Liver (tissue), 10 donors: ENCODE measurements around the gene ZGPAT. TPM values are rescaled to one million over a fixed set of nuclear protein-coding genes. Genes with fewer than 3 reads are reported as not detected.

Experiments
- DNase-seq: peaks from one replicate; pipeline ENCODE4 v3.0.0-alpha.2; 2017; ENCODE audit warnings: low spot score
- H3K27ac ChIP-seq, 2 donors: one replicate each; pipeline ENCODE4 v1.7.0; 2013; ENCODE audit warnings: inconsistent platforms in 2 of 2, low read length in 2 of 2, control low read depth in 1 of 2, low read depth in 1 of 2, mild to moderate bottlenecking in 1 of 2
- H3K27me3 ChIP-seq, 4 donors: one replicate each; pipeline versions ENCODE4 v1.6.1 to v1.7.0; 2013; ENCODE audit warnings: low read length in 3 of 4, inconsistent platforms in 1 of 4, mild to moderate bottlenecking in 1 of 4, moderate library complexity in 1 of 4; ENCODE audit not compliant: control insufficient read depth in 4 of 4, insufficient read depth in 4 of 4
- H3K36me3 ChIP-seq, 4 donors: one replicate each; pipeline versions ENCODE4 v1.6.1 to v1.7.0; 2013; ENCODE audit warnings: low read length in 3 of 4, mild to moderate bottlenecking in 3 of 4, low read depth in 1 of 4, moderate library complexity in 1 of 4; ENCODE audit not compliant: control insufficient read depth in 4 of 4, insufficient read depth in 3 of 4
- H3K4me1 ChIP-seq, 4 donors: one replicate each; pipeline versions ENCODE4 v1.6.1 to v1.7.0; 2013; ENCODE audit warnings: low read length in 3 of 4, mild to moderate bottlenecking in 3 of 4, moderate library complexity in 1 of 4; ENCODE audit not compliant: control insufficient read depth in 4 of 4, insufficient read depth in 4 of 4
- H3K4me3 ChIP-seq, 3 donors: one replicate each; pipeline versions ENCODE4 v1.6.1 to v1.7.0; 2013; ENCODE audit warnings: low read length in 3 of 3, control low read depth in 1 of 3, low read depth in 1 of 3, mild to moderate bottlenecking in 1 of 3
- H3K9ac ChIP-seq, 2 donors: one replicate each; pipeline ENCODE4 v1.7.0; 2013; ENCODE audit warnings: low read length in 2 of 2, mild to moderate bottlenecking in 2 of 2, moderate library complexity in 2 of 2, control low read depth in 1 of 2, low read depth in 1 of 2
- H3K9me3 ChIP-seq, 4 donors: one replicate each; pipeline versions ENCODE4 v1.6.1 to v1.7.0; 2013; ENCODE audit warnings: low read length in 3 of 4; ENCODE audit not compliant: control insufficient read depth in 4 of 4
- EGR1 ChIP-seq, 2 donors: IDR thresholded peaks; 2 replicates each; pipeline ENCODE4 v1.6.1; 2016 to 2018; ENCODE audit warnings: antibody characterized with exemption in 2 of 2, low read depth in 2 of 2
- FOXA2 ChIP-seq: IDR thresholded peaks from 2 replicates; pipeline ENCODE4 v1.6.1; 2016; ENCODE audit warnings: antibody characterized with exemption
- HNF4A ChIP-seq, 2 donors: conservative IDR thresholded peaks; 2 replicates each; pipeline ENCODE4 v1.6.1; 2016; ENCODE audit warnings: antibody characterized with exemption in 2 of 2, mild to moderate bottlenecking in 2 of 2
- HNF4G ChIP-seq: IDR thresholded peaks from 2 replicates; pipeline ENCODE4 v1.6.1; 2016; ENCODE audit warnings: antibody characterized with exemption
- RXRA ChIP-seq, 2 donors: IDR thresholded peaks; 2 replicates each; pipeline ENCODE4 v1.6.1; 2017 to 2018; ENCODE audit warnings: antibody characterized with exemption in 2 of 2, mild to moderate bottlenecking in 1 of 2
- WGBS: extraction: QIAGEN DNeasy Blood & Tissue Kit; methylation state at CpG from one replicate; pipeline ENCODE4 v1.1.7; 2013; 5-methylcytosine and 5-hydroxymethylcytosine counted together
- polyA plus RNA-seq, 2 donors: library from polyadenylated mRNA; stranded (reverse) in 1 of 2; unstranded in 1 of 2; fragments of 200-250 nt in 1 of 2; fragments of >200 nt in 1 of 2; fragmentation: Nextera tagmentation in 1 of 2; extraction: Ambion mirVana in 1 of 2; gene quantifications; one replicate each; pipeline versions ENCODE4 v1.2.1 to v1.2.3, GENCODE V29; 2013 to 2015
- small RNA-seq: library from RNA; depleted of rRNA; stranded (forward); fragments of <200 nt; gene quantifications from one replicate; pipeline ENCODE3, GENCODE V24; 2014
- total RNA-seq, 2 donors: library from RNA; depleted of rRNA; stranded (reverse); fragments of >200 nt; gene quantifications; one replicate each; pipeline ENCODE4 v1.2.3, GENCODE V29; 2014
- TF ChIP-seq, protein P1 (sequence below): IDR thresholded peaks from 2 replicates; pipeline ENCODE4 v1.6.1; 2016; ENCODE audit warnings: antibody characterized with exemption
- donor health status: healthy.
- donor health status: healthy.
- donor health status: healthy.
- donor health status: healthy.
- donor health status: healthy.

Gene ZGPAT
- total and polyA plus RNA-seq, 4 donors = 10.3 to 90.5 (median 20.5) TPM

DNA sequence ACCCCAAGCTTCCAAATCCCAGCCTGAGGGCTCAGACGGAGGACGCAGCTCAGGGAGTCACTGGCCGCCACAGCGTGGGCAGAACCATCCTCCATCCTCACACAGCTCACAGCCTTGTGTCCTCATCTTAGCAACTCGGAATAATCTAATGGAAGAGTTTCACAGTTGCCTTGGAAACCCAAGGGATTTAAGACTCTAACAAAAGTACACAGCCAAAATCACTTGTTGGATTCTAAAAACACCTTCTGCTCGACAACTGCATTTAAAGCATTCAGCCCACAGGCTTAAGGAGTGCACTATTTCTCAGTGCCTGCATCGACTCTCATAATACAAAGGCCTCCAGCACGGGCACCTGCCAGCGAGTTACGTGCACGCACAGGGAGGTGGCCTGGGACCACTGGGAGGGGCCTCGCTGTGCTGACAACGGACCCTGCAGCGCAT is 77.9 kb downstream of the ZGPAT start:
- H3K36me3 ChIP-seq = no peaks in the 10 kb centered on the region
- DNase-seq = no peak
- no peak overlapping the region for H3K4me3 ChIP-seq
- TF ChIP-seq RXRA (IDR thresholded peaks at IDR 0.05) (no peak), EGR1 (IDR thresholded peaks at IDR 0.05; ENCODE audit: low read depth in 2 of 2) (no peak), HNF4A (conservative IDR thresholded peaks at IDR 0.05) (no peak), FOXA2 (no peak), HNF4G (no peak)
- TF ChIP-seq, protein P1, sequence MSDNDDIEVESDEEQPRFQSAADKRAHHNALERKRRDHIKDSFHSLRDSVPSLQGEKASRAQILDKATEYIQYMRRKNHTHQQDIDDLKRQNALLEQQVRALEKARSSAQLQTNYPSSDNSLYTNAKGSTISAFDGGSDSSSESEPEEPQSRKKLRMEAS = no peak
- peaks cover 0 to 3% (median 1%) of the 10 kb centered on the region in 4 donors for H3K4me1 ChIP-seq
- no peak overlapping the region for H3K27ac ChIP-seq
- H3K9me3 ChIP-seq = no peaks in the 10 kb centered on the region
- H3K9ac ChIP-seq = no peak overlapping the region
- 66% methylated on average over 14 of the region's 14 CpGs for WGBS
- H3K27me3 ChIP-seq = no peaks in the 10 kb centered on the region

Small RNA genes lying within 50 kb of the gene (small RNA-seq; reads per million reads assigned to genes)
- gene LIME1 (not detected), gene TNFRSF6B (not detected)

Other genes with a start within 250 kb of the ZGPAT start
- gene KCNQ2, start 235.4 kb upstream of the ZGPAT start, total RNA-seq = not detected
- not detected for gene KCNQ2, start 235.4 kb upstream of the ZGPAT start, polyA plus RNA-seq
- under 1 TPM in 1 of 2 donors, not detected in 1; 0.05 TPM for gene EEF1A2, start 209.0 kb upstream of the ZGPAT start, total RNA-seq
- under 1 TPM in 1 of 2 donors, not detected in 1; 0.12 TPM for gene EEF1A2, start 209.0 kb upstream of the ZGPAT start, polyA plus RNA-seq
- gene PPDPF, start 187.3 kb upstream of the ZGPAT start, total RNA-seq = 10 to 100 TPM; 25.1 to 25.5 TPM
- gene PPDPF, start 187.3 kb upstream of the ZGPAT start, polyA plus RNA-seq = 100 to 1,000 TPM in 1 of 2 donors, 1 to 10 TPM in 1; 8.3 to 196 TPM
- gene PTK6, start 170.7 kb upstream of the ZGPAT start, total RNA-seq = 1 to 10 TPM in 1 of 2 donors, under 1 TPM in 1; 0.05 to 1.2 TPM
- gene PTK6, start 170.7 kb upstream of the ZGPAT start, polyA plus RNA-seq = under 1 TPM; 0.11 to 0.36 TPM
- gene SRMS, start 160.3 kb upstream of the ZGPAT start, total RNA-seq = not detected
- gene SRMS, start 160.3 kb upstream of the ZGPAT start, polyA plus RNA-seq = not detected
- gene FNDC11, start 153.9 kb upstream of the ZGPAT start, total RNA-seq = under 1 TPM in 1 of 2 donors, not detected in 1; under 0.01 TPM
- gene FNDC11, start 153.9 kb upstream of the ZGPAT start, polyA plus RNA-seq = under 1 TPM in 1 of 2 donors, not detected in 1; 0.01 TPM
- gene HELZ2, start 133.8 kb upstream of the ZGPAT start, total RNA-seq = 10 to 100 TPM; 21.3 to 26.6 TPM
- 1 to 10 TPM; 3.7 to 9.6 TPM for gene HELZ2, start 133.8 kb upstream of the ZGPAT start, polyA plus RNA-seq
- gene GMEB2, start 80.9 kb upstream of the ZGPAT start, total RNA-seq = 1 to 10 TPM; 6.6 to 8.6 TPM
- 1 to 10 TPM; 1.3 to 4.0 TPM for gene GMEB2, start 80.9 kb upstream of the ZGPAT start, polyA plus RNA-seq
- 1 to 10 TPM in 1 of 2 donors, under 1 TPM in 1; 0.67 to 2.9 TPM for gene STMN3, start 54.6 kb upstream of the ZGPAT start, total RNA-seq
- gene STMN3, start 54.6 kb upstream of the ZGPAT start, polyA plus RNA-seq = 1 to 10 TPM in 1 of 2 donors, under 1 TPM in 1; 0.42 to 1.2 TPM
- gene RTEL1, start 49.7 kb upstream of the ZGPAT start, total RNA-seq = 10 to 100 TPM; 10.4 to 16.9 TPM
- gene RTEL1, start 49.7 kb upstream of the ZGPAT start, polyA plus RNA-seq = 1 to 10 TPM; 3.7 to 4.3 TPM
- gene TNFRSF6B, start 11.4 kb upstream of the ZGPAT start, total RNA-seq = under 1 TPM in 1 of 2 donors, not detected in 1; 0.09 TPM
- gene TNFRSF6B, start 11.4 kb upstream of the ZGPAT start, polyA plus RNA-seq = under 1 TPM in 1 of 2 donors, not detected in 1; 0.73 TPM
- gene ARFRP1, start 63 bp upstream of the ZGPAT start, total RNA-seq = 10 to 100 TPM; 14.2 to 21.0 TPM
- 10 to 100 TPM; 20.0 to 26.9 TPM for gene ARFRP1, start 63 bp upstream of the ZGPAT start, polyA plus RNA-seq
- gene LIME1, start 28.6 kb downstream of the ZGPAT start, total RNA-seq = 10 to 100 TPM; 21.2 to 50.4 TPM
- gene LIME1, start 28.6 kb downstream of the ZGPAT start, polyA plus RNA-seq = 10 to 100 TPM; 52.8 to 69.0 TPM
- gene SLC2A4RG, start 31.7 kb downstream of the ZGPAT start, total RNA-seq = 10 to 100 TPM; 22.2 to 27.9 TPM
- 10 to 100 TPM; 31.0 to 39.7 TPM for gene SLC2A4RG, start 31.7 kb downstream of the ZGPAT start, polyA plus RNA-seq
- gene ZBTB46, start 123.2 kb downstream of the ZGPAT start, total RNA-seq = 10 to 100 TPM in 1 of 2 donors, 1 to 10 TPM in 1; 8.2 to 12.1 TPM
- 1 to 10 TPM in 1 of 2 donors, under 1 TPM in 1; 0.79 to 1.2 TPM for gene ZBTB46, start 123.2 kb downstream of the ZGPAT start, polyA plus RNA-seq
- gene ABHD16B, start 153.5 kb downstream of the ZGPAT start, total RNA-seq = not detected
- gene ABHD16B, start 153.5 kb downstream of the ZGPAT start, polyA plus RNA-seq = under 1 TPM in 1 of 2 donors, not detected in 1; 0.10 TPM
- gene TPD52L2, start 157.2 kb downstream of the ZGPAT start, total RNA-seq = 10 to 100 TPM; 25.3 to 31.2 TPM
- gene TPD52L2, start 157.2 kb downstream of the ZGPAT start, polyA plus RNA-seq = 10 to 100 TPM; 12.3 to 33.0 TPM
- gene DNAJC5, start 187.1 kb downstream of the ZGPAT start, total RNA-seq = 10 to 100 TPM; 22.4 to 28.6 TPM
- 10 to 100 TPM in 1 of 2 donors, 1 to 10 TPM in 1; 8.2 to 15.0 TPM for gene DNAJC5, start 187.1 kb downstream of the ZGPAT start, polyA plus RNA-seq
- 10 to 100 TPM; 16.4 to 20.4 TPM for gene UCKL1, start 248.4 kb downstream of the ZGPAT start, total RNA-seq
- 10 to 100 TPM; 16.4 to 20.1 TPM for gene UCKL1, start 248.4 kb downstream of the ZGPAT start, polyA plus RNA-seq